Colonic mucosa (tissue), 4 donors: ENCODE results near the gene GDF7. TPM values are rescaled to one million over a fixed set of nuclear protein-coding genes. Genes with fewer than 3 reads are reported as not detected.

ENCODE experiments used
- DNase-seq: peaks from one replicate; pipeline ENCODE4 v3.0.0-alpha.2; 2020
- H3K27ac ChIP-seq: fragments of 200-600 bp; one replicate; pipeline ENCODE4 v1.8.0; 2021
- H3K27me3 ChIP-seq: fragments of 200-600 bp; one replicate; pipeline ENCODE4 v1.8.0; 2021
- H3K36me3 ChIP-seq: fragments of 200-600 bp; one replicate; pipeline ENCODE4 v1.8.0; 2021
- H3K4me1 ChIP-seq: fragments of 200-600 bp; one replicate; pipeline ENCODE4 v1.8.0; 2021; ENCODE audit warnings: mild to moderate bottlenecking
- H3K4me3 ChIP-seq: fragments of 200-600 bp; one replicate; pipeline ENCODE4 v1.8.0; 2021
- H3K9ac ChIP-seq, 2 donors: one replicate each; pipeline ENCODE4 v1.7.0; 2013; ENCODE audit warnings: control low read depth in 2 of 2, low read depth in 2 of 2, low read length in 2 of 2
- H3K9me3 ChIP-seq: fragments of 200-600 bp; one replicate; pipeline ENCODE4 v1.8.0; 2021
- CTCF ChIP-seq: fragments of 200-600 bp; IDR thresholded peaks from one replicate; pipeline ENCODE4 v1.8.0; 2022; ENCODE audit warnings: antibody characterized with exemption, mild to moderate bottlenecking
- intact Hi-C: fragments of 100-400 bp; cut with DNase I; formaldehyde crosslinking; loops from one replicate; pipeline ENCODE4 v1.14.1; 2022
- total RNA-seq, 2 donors: library from RNA; stranded (reverse); fragmentation: NEBNext Ultra II Directional in 1 of 2; extraction: Animal tissue kit (Norgen Biotek cat#: 25700) in 1 of 2; gene quantifications; one replicate each; pipeline ENCODE4 v1.2.1, GENCODE V29; 2021
- donor health status: healthy.
- donor health status: DM: no; HTN: no; CAD: no.
- donor health status: DM: no; HTN: no; CAD: no.

Gene GDF7
- total RNA-seq, 2 donors from 2014 or later, result 0.05 to 0.11 TPM

- Histone ChIP-seq H3K9ac (no peak overlapping the region), H3K4me1 (peaks cover 7% of the 10 kb centered on the region), H3K4me3 (no peak overlapping the region), H3K27ac (no peak overlapping the region), H3K36me3 (no peaks in the 10 kb centered on the region), H3K27me3 (peaks cover 71% of the 10 kb centered on the region), H3K9me3 (no peaks in the 10 kb centered on the region)
- DNase-seq, result no peak
- no peak for TF ChIP-seq CTCF
- intact Hi-C loops, result no loop called here
These were observed 4.8 kb downstream of the GDF7 start for GRCh38 chr2:20671736-20672080.

GRCh38 chr2:20672201-20672951 is 5.4 kb downstream of the GDF7 start:
- Histone ChIP-seq H3K9me3 (no peaks in the 10 kb centered on the region), H3K27ac (no peak overlapping the region), H3K9ac (no peak overlapping the region), H3K36me3 (no peaks in the 10 kb centered on the region), H3K27me3 (peaks cover 66% of the 10 kb centered on the region), H3K4me3 (no peak overlapping the region), H3K4me1 (peaks cover 7% of the 10 kb centered on the region)
- no peak for TF ChIP-seq CTCF
- DNase-seq, result no peak
- intact Hi-C loops, result no loop called here

DNA sequence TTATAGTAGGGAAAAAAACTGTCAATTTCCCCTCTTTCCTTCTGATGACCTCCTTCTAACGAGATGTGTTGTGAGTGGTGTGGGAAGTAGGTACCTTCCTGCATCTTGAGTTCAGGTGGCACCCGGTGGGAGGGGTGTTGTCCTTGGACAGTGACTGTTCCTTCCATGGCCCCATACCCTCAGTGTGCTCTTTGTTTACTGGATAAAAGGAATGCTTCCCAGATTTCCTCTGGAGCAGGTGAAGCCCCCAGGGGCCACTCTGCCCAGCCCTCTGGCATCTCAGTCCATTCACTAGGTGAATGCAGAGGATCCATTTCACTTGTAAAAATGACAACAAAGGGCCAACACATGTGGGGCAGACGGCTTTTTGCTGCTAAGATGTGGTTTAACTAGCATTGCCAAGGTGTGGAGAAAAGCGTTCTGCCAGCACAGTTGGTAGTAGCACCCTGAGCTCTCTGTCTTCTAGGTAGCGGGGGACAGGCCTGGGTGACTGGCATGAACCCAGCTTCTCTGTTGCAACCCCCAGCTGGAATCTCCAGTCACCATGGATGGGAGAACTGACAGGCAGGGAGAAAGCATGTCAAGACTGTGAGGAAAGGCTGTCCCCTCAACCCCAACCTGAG is 6.9 kb downstream of the GDF7 start:
- intact Hi-C loops, result no loop called here
- Histone ChIP-seq H3K9ac (no peak overlapping the region), H3K9me3 (no peaks in the 10 kb centered on the region), H3K4me3 (no peak overlapping the region), H3K27ac (no peak overlapping the region), H3K36me3 (no peaks in the 10 kb centered on the region), H3K4me1 (peaks cover 7% of the 10 kb centered on the region), H3K27me3 (peaks cover 52% of the 10 kb centered on the region)
- DNase-seq, result no peak
- TF ChIP-seq CTCF, result no peak

DNA sequence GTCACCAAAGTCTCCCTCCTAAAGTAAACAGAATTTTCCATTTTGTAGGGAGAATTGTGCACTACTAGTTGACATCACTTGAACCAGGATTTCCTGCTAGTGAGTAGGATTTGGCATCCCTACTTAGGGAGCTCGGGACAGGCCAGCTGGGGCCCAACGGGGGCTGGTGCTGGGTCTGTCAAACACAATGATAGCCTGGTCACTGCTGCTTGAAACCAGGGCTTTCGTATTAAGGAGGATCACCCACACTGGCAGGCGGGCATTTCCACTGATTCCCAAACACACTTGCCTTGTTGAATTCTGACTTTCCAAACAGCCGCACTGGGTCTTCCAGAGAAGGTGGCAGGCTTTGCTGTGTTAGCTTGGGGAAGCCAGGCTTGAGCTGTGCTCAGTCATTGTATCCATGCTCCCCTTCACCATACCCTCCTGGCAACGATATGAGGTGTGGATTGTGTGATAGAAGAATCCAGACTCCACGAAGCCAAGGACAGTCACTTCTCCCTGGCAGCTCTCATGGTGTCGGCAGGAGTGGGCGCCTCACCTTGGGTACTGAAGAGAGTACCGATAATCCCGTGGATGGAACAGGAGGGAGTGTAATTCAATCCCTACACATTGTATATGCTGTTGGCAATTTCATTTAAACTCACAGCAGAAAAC is 7.5 kb downstream of the GDF7 start:
- Histone ChIP-seq H3K36me3 (no peaks in the 10 kb centered on the region), H3K9me3 (no peaks in the 10 kb centered on the region), H3K9ac (no peak overlapping the region), H3K4me1 (peaks cover 7% of the 10 kb centered on the region), H3K27ac (no peak overlapping the region), H3K27me3 (peaks cover 45% of the 10 kb centered on the region), H3K4me3 (no peak overlapping the region)
- intact Hi-C loops, result no loop called here
- no peak for TF ChIP-seq CTCF
- no peak for DNase-seq

- intact Hi-C loops, result no loop called here
- no peak overlapping the region for H3K4me3 ChIP-seq
- H3K27ac ChIP-seq, result no peak overlapping the region
- H3K27me3 ChIP-seq, result peaks cover 38% of the 10 kb centered on the region
- DNase-seq, result no peak
- no peaks in the 10 kb centered on the region for H3K9me3 ChIP-seq
- H3K4me1 ChIP-seq, result peaks cover 7% of the 10 kb centered on the region
- no peaks in the 10 kb centered on the region for H3K36me3 ChIP-seq
- H3K9ac ChIP-seq, result no peak overlapping the region
- TF ChIP-seq CTCF, result no peak
These were observed 8.2 kb downstream of the GDF7 start for GRCh38 chr2:20674974-20675679.
